Activated naive CD4-positive, alpha-beta T cell treated with anti-CD3 and anti-CD28 coated beads, Interleukin-2, amount 50 U/mL, for 24 hours (primary cell): ENCODE results near the gene PRKN.

ENCODE experiments used
- H3K27ac Mint-ChIP-seq: one replicate; pipeline ENCODE4 v1.8.0; 2021; ENCODE audit warnings: mild to moderate bottlenecking, mixed read lengths
- H3K27me3 Mint-ChIP-seq: one replicate; pipeline ENCODE4 v1.8.0; 2021; ENCODE audit warnings: mixed read lengths
- H3K36me3 Mint-ChIP-seq: one replicate; pipeline ENCODE4 v1.8.0; 2021; ENCODE audit warnings: mixed read lengths
- H3K4me1 Mint-ChIP-seq: one replicate; pipeline ENCODE4 v1.8.0; 2021; ENCODE audit warnings: mixed read lengths
- H3K4me3 Mint-ChIP-seq: one replicate; pipeline ENCODE4 v1.8.0; 2021; ENCODE audit warnings: mild to moderate bottlenecking, mixed read lengths
- H3K9me3 Mint-ChIP-seq: one replicate; pipeline ENCODE4 v1.8.0; 2021; ENCODE audit warnings: mixed read lengths

PRKN gene

GRCh38 chr6:161744211-161745067 lies 983.1 kb downstream of the PRKN start:
- no peaks in the 10 kb centered on the region for H3K4me1 Mint-ChIP-seq

GRCh38 chr6:161743509-161744178 lies 983.9 kb downstream of the PRKN start:
- H3K36me3 Mint-ChIP-seq: no peaks in the 10 kb centered on the region
- no peak overlapping the region for H3K4me3 Mint-ChIP-seq
- H3K4me1 Mint-ChIP-seq: no peaks in the 10 kb centered on the region
- H3K27me3 Mint-ChIP-seq: no peaks in the 10 kb centered on the region
- H3K27ac Mint-ChIP-seq: no peak overlapping the region
- no peaks in the 10 kb centered on the region for H3K9me3 Mint-ChIP-seq

More at GRCh38 chr6:161744211-161745067, 983.1 kb downstream of the PRKN start:
- Mint-ChIP-seq H3K9me3 (no peaks in the 10 kb centered on the region), H3K27me3 (no peaks in the 10 kb centered on the region), H3K4me3 (no peak overlapping the region), H3K27ac (no peak overlapping the region), H3K36me3 (no peaks in the 10 kb centered on the region)

- Mint-ChIP-seq H3K27me3 (no peaks in the 10 kb centered on the region), H3K9me3 (no peaks in the 10 kb centered on the region), H3K4me3 (no peak overlapping the region), H3K27ac (no peak overlapping the region), H3K36me3 (no peaks in the 10 kb centered on the region), H3K4me1 (no peaks in the 10 kb centered on the region)
These were observed 987.1 kb downstream of the PRKN start for GRCh38 chr6:161740486-161740885.

- Mint-ChIP-seq H3K4me1 (no peaks in the 10 kb centered on the region), H3K4me3 (no peak overlapping the region), H3K27ac (no peak overlapping the region), H3K27me3 (no peaks in the 10 kb centered on the region), H3K36me3 (no peaks in the 10 kb centered on the region), H3K9me3 (no peaks in the 10 kb centered on the region)
These were observed 990.7 kb downstream of the PRKN start for GRCh38 chr6:161736781-161737292.

GRCh38 chr6:161736326-161736725 lies 991.2 kb downstream of the PRKN start:
- no peaks in the 10 kb centered on the region for H3K9me3 Mint-ChIP-seq
- no peak overlapping the region for H3K27ac Mint-ChIP-seq
- no peaks in the 10 kb centered on the region for H3K36me3 Mint-ChIP-seq
- no peak overlapping the region for H3K4me3 Mint-ChIP-seq
- H3K27me3 Mint-ChIP-seq: no peaks in the 10 kb centered on the region
- H3K4me1 Mint-ChIP-seq: no peaks in the 10 kb centered on the region

GRCh38 chr6:161732594-161732993 lies 995.0 kb downstream of the PRKN start:
- H3K9me3 Mint-ChIP-seq: peaks cover 12% of the 10 kb centered on the region
- no peak overlapping the region for H3K4me3 Mint-ChIP-seq
- no peaks in the 10 kb centered on the region for H3K4me1 Mint-ChIP-seq
- H3K27ac Mint-ChIP-seq: no peak overlapping the region
- H3K27me3 Mint-ChIP-seq: no peaks in the 10 kb centered on the region
- H3K36me3 Mint-ChIP-seq: no peaks in the 10 kb centered on the region

GRCh38 chr6:161727083-161727833 lies 1000.3 kb downstream of the PRKN start:
- Mint-ChIP-seq H3K9me3 (peaks cover 12% of the 10 kb centered on the region), H3K27me3 (no peaks in the 10 kb centered on the region), H3K27ac (no peak overlapping the region), H3K36me3 (no peaks in the 10 kb centered on the region), H3K4me1 (no peaks in the 10 kb centered on the region), H3K4me3 (no peak overlapping the region)

- Mint-ChIP-seq H3K27ac (no peak overlapping the region), H3K27me3 (no peaks in the 10 kb centered on the region), H3K4me1 (no peaks in the 10 kb centered on the region), H3K36me3 (no peaks in the 10 kb centered on the region), H3K4me3 (no peak overlapping the region), H3K9me3 (no peaks in the 10 kb centered on the region)
These were observed 1005.2 kb downstream of the PRKN start for GRCh38 chr6:161722394-161722793.

GRCh38 chr6:161721511-161721910 lies 1006.1 kb downstream of the PRKN start:
- no peaks in the 10 kb centered on the region for H3K36me3 Mint-ChIP-seq
- no peaks in the 10 kb centered on the region for H3K9me3 Mint-ChIP-seq
- no peaks in the 10 kb centered on the region for H3K4me1 Mint-ChIP-seq
- H3K4me3 Mint-ChIP-seq: no peak overlapping the region
- no peaks in the 10 kb centered on the region for H3K27me3 Mint-ChIP-seq
- H3K27ac Mint-ChIP-seq: no peak overlapping the region

GRCh38 chr6:161716176-161716575 lies 1011.4 kb downstream of the PRKN start:
- no peaks in the 10 kb centered on the region for H3K9me3 Mint-ChIP-seq
- H3K36me3 Mint-ChIP-seq: no peaks in the 10 kb centered on the region
- no peak overlapping the region for H3K27ac Mint-ChIP-seq
- no peak overlapping the region for H3K4me3 Mint-ChIP-seq
- H3K27me3 Mint-ChIP-seq: no peaks in the 10 kb centered on the region
- H3K4me1 Mint-ChIP-seq: no peaks in the 10 kb centered on the region

- H3K36me3 Mint-ChIP-seq: no peaks in the 10 kb centered on the region
- no peaks in the 10 kb centered on the region for H3K27me3 Mint-ChIP-seq
- no peak overlapping the region for H3K4me3 Mint-ChIP-seq
- H3K9me3 Mint-ChIP-seq: no peaks in the 10 kb centered on the region
- H3K4me1 Mint-ChIP-seq: no peaks in the 10 kb centered on the region
- H3K27ac Mint-ChIP-seq: no peak overlapping the region
These were observed 1015.6 kb downstream of the PRKN start for GRCh38 chr6:161711938-161712337.

- Mint-ChIP-seq H3K27ac (no peak overlapping the region), H3K27me3 (no peaks in the 10 kb centered on the region), H3K4me1 (no peaks in the 10 kb centered on the region), H3K9me3 (no peaks in the 10 kb centered on the region), H3K4me3 (no peak overlapping the region), H3K36me3 (no peaks in the 10 kb centered on the region)
These were observed 1016.1 kb downstream of the PRKN start for GRCh38 chr6:161711515-161711914.

GRCh38 chr6:161710698-161711097 lies 1016.9 kb downstream of the PRKN start:
- Mint-ChIP-seq H3K4me1 (no peaks in the 10 kb centered on the region), H3K27ac (no peak overlapping the region)

GRCh38 chr6:161701056-161701455 lies 1026.5 kb downstream of the PRKN start:
- Mint-ChIP-seq H3K4me3 (no peak overlapping the region), H3K4me1 (no peaks in the 10 kb centered on the region), H3K27ac (no peak overlapping the region), H3K36me3 (no peaks in the 10 kb centered on the region), H3K27me3 (no peaks in the 10 kb centered on the region), H3K9me3 (no peaks in the 10 kb centered on the region)

More at GRCh38 chr6:161710698-161711097, 1016.9 kb downstream of the PRKN start:
- Mint-ChIP-seq H3K27me3 (no peaks in the 10 kb centered on the region), H3K36me3 (no peaks in the 10 kb centered on the region), H3K9me3 (no peaks in the 10 kb centered on the region), H3K4me3 (no peak overlapping the region)

GRCh38 chr6:161696801-161697200 lies 1030.8 kb downstream of the PRKN start:
- Mint-ChIP-seq H3K4me3 (no peak overlapping the region), H3K27me3 (no peaks in the 10 kb centered on the region), H3K27ac (no peak overlapping the region), H3K4me1 (no peaks in the 10 kb centered on the region), H3K36me3 (no peaks in the 10 kb centered on the region), H3K9me3 (no peaks in the 10 kb centered on the region)
